ENCODE data around the gene SUGCT. TPM values are rescaled to one million over a fixed set of nuclear protein-coding genes. Genes with fewer than 3 reads are reported as not detected.

Gene SUGCT
- total and polyA plus RNA-seq, 2 of the 8 experiments (the other 6 are each of a cell fraction or from before 2014, with no cell fraction given) = 2.8 to 5.4 TPM

GRCh38 chr7:40822861-40823260, 688.1 kb downstream of the SUGCT start:
- Histone ChIP-seq H3K23me2 (ENCODE audit: low read depth, low read length) (no peaks in the 10 kb centered on the region), H4K5ac (ENCODE audit: insufficient read length, low read depth, low read length) (no peak overlapping the region), H3K4me2 (ENCODE audit: insufficient read depth in 1 of 2, low read depth in 2 of 2, low read length in 2 of 2) (no peak overlapping the region), H3K4me3 (ENCODE audit: extremely low read depth in 1 of 4, insufficient read depth in 2 of 4, low read depth in 3 of 4, low read length in 4 of 4) (no peak overlapping the region), H3K14ac (ENCODE audit: insufficient read length) (no peak overlapping the region), H2BK20ac (ENCODE audit: low read length) (no peak overlapping the region), H2AK5ac (ENCODE audit: low read depth, low read length) (no peak overlapping the region), H3K79me2 (ENCODE audit: control insufficient read depth in 1 of 2, insufficient read depth in 2 of 2, low read length in 2 of 2) (no peaks in the 10 kb centered on the region), H4K8ac (ENCODE audit: extremely low read depth, insufficient read depth, low read length) (no peak overlapping the region), H3K23ac (ENCODE audit: insufficient read length) (no peak overlapping the region), H2BK12ac (ENCODE audit: low read depth, low read length) (no peak overlapping the region), H3K56ac (replicated peaks; ENCODE audit: insufficient read length, low read depth, low read length) (no peak overlapping the region), H3K27me3 (replicated peaks in 1 of 4; ENCODE audit: control insufficient read depth in 3 of 4, extremely low read depth in 1 of 4, insufficient read depth in 3 of 4, low read length in 3 of 4) (no peaks in the 10 kb centered on the region), H3K4ac (replicated peaks; ENCODE audit: insufficient read length, low read depth, low read length) (no peak overlapping the region), H4K91ac (replicated peaks; ENCODE audit: insufficient read length, low read length) (no peak overlapping the region), H3K9me3 (ENCODE audit: insufficient read depth in 2 of 2, low read depth in 1 of 2, low read length in 1 of 2) (no peaks in the 10 kb centered on the region), H2BK120ac (replicated peaks; ENCODE audit: low read depth, low read length) (no peak overlapping the region), H3K79me1 (ENCODE audit: low read depth, low read length) (no peaks in the 10 kb centered on the region), H2BK15ac (ENCODE audit: low read length) (no peak overlapping the region), H2AFZ (ENCODE audit: low read length) (no peak overlapping the region), H2BK5ac (ENCODE audit: low read depth, low read length) (no peak overlapping the region), H3K27ac (ENCODE audit: low read depth, low read length) (no peak overlapping the region), H3K9ac (replicated peaks in 1 of 4; ENCODE audit: extremely low read depth in 1 of 4, low read depth in 3 of 4, low read length in 3 of 4) (no peak overlapping the region), H3K18ac (ENCODE audit: extremely low read depth, low read length) (no peak overlapping the region), H4K20me1 (replicated peaks in 1 of 2; ENCODE audit: control insufficient read depth in 1 of 2, insufficient read depth in 2 of 2, low read length in 2 of 2) (no peaks in the 10 kb centered on the region), H3K4me1 (replicated peaks in 1 of 4; ENCODE audit: control insufficient read depth in 3 of 4, insufficient read depth in 4 of 4, low read length in 3 of 4) (peaks cover 6 to 17% (median 8%) of the 10 kb centered on the region in 4 experiments; a peak in 5 of 7 replicates), H3K36me3 (ENCODE audit: control insufficient read depth in 2 of 4, insufficient read depth in 4 of 4, low read length in 3 of 4) (no peaks in the 10 kb centered on the region)
- no peak for TF ChIP-seq TBP (IDR thresholded peaks at IDR 0.05; ENCODE audit: low read depth, low read length)
- TF ChIP-seq CREB1 (IDR thresholded peaks at IDR 0.05) = no peak
- no peak for TF ChIP-seq ATF2 (IDR thresholded peaks at IDR 0.05; ENCODE audit: low read length)
- FAIRE-seq (no peak), DNase-seq (ENCODE audit: low read depth in 1 of 2, low spot score in 2 of 2) (no peak)
- ChIA-PET POLR2A (ENCODE audit: partially characterized antibody) (no interaction called here), CTCF (ENCODE audit: partially characterized antibody) (no interaction called here)
- 94% methylated on average over 1 of the region's 1 CpG; no CpG with 5 or more reads in 1 of the 2 experiments for WGBS, 2 experiments (ENCODE audit: extremely low coverage in 1 of 2, insufficient coverage in 1 of 2, insufficient read length in 1 of 2, insufficient replicate concordance in 2 of 2, low coverage in 1 of 2, low lambda C conversion rate in 2 of 2, missing lambda C conversion rate in 1 of 2)
